ENCODE data around the gene HIVEP3.

HIVEP3 gene

GRCh38 chr1:41466146-41466545 is 452.6 kb downstream of the HIVEP3 start:
- H3K4me3 ChIP-seq (ENCODE audit: control insufficient read depth in 1 of 7, extremely low read depth in 1 of 7, insufficient read depth in 4 of 7, low read depth in 2 of 7, low read length in 6 of 7) = no peak overlapping the region
- H3K9me3 ChIP-seq (ENCODE audit: control extremely low read depth in 1 of 5, control insufficient read depth in 4 of 5, insufficient read depth in 2 of 5, low read depth in 1 of 5, low read length in 4 of 5) = no peaks in the 10 kb centered on the region
- no peaks in the 10 kb centered on the region for H3K4me1 ChIP-seq (ENCODE audit: control extremely low read depth in 1 of 4, control insufficient read depth in 4 of 4, insufficient read depth in 4 of 4, low read length in 3 of 4)
- H3K27me3 ChIP-seq (replicated peaks in 2 of 5; ENCODE audit: control insufficient read depth in 4 of 5, insufficient read depth in 5 of 5, low read length in 4 of 5) = no peaks in the 10 kb centered on the region
- CTCF ChIA-PET = interaction anchor here (0.6 kb wide), 1 partner anchor 776 kb away, joined by 3 read pairs; no protein-coding TSS in a partner anchor
- no peak for DNase-seq
- no peak overlapping the region for H3K27ac ChIP-seq (ENCODE audit: insufficient read depth in 1 of 2, low read depth in 1 of 2, low read length in 2 of 2, poor library complexity in 1 of 2, severe bottlenecking in 2 of 2)
- 98% methylated on average over 5 of the region's 5 CpGs for WGBS (ENCODE audit: insufficient coverage)
- POLR2A ChIA-PET = no interaction called here
- no peaks in the 10 kb centered on the region for H3K36me3 ChIP-seq (ENCODE audit: control insufficient read depth in 4 of 4, insufficient read depth in 4 of 4, low read length in 3 of 4)

DNA sequence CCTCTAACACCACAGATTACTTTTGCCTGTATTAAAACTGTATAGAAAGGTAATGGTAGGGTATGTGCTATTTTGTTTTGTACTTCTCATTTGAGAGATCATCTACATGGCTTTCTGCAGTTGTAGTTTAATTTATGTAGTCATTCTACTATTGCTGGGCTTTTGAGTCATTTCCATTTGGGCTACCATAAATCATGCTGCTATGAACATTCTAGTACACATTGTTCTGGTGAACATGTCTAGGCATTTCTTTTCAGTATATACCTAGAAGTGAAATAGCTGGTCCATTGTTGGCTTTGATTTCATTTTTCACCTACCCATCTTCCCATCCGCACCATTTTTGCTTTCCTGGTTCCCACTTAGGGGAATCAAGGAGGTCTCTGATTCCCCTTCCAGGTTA is 453.0 kb downstream of the HIVEP3 start:
- ChIA-PET POLR2A (no interaction called here), CTCF (interaction anchor here (0.6 kb wide), 1 partner anchor 776 kb away, joined by 3 read pairs; no protein-coding TSS in a partner anchor)

GRCh38 chr1:41464885-41465284 is 453.8 kb downstream of the HIVEP3 start:
- no peak for DNase-seq
- H3K27ac ChIP-seq (ENCODE audit: insufficient read depth in 1 of 2, low read depth in 1 of 2, low read length in 2 of 2, poor library complexity in 1 of 2, severe bottlenecking in 2 of 2) = no peak overlapping the region
- 97% methylated on average over 5 of the region's 7 CpGs for WGBS (ENCODE audit: insufficient coverage)
- H3K36me3 ChIP-seq (ENCODE audit: control insufficient read depth in 4 of 4, insufficient read depth in 4 of 4, low read length in 3 of 4) = no peaks in the 10 kb centered on the region
- H3K4me1 ChIP-seq (ENCODE audit: control extremely low read depth in 1 of 4, control insufficient read depth in 4 of 4, insufficient read depth in 4 of 4, low read length in 3 of 4) = no peaks in the 10 kb centered on the region
- POLR2A ChIA-PET = no interaction called here
- CTCF ChIA-PET = interaction anchor here (1.1 to 1.2 kb wide), 2 partner anchors 25 to 27 kb away, joined by 3 read pairs; no protein-coding TSS in a partner anchor
- no peaks in the 10 kb centered on the region for H3K9me3 ChIP-seq (ENCODE audit: control extremely low read depth in 1 of 5, control insufficient read depth in 4 of 5, insufficient read depth in 2 of 5, low read depth in 1 of 5, low read length in 4 of 5)
- H3K27me3 ChIP-seq (replicated peaks in 2 of 5; ENCODE audit: control insufficient read depth in 4 of 5, insufficient read depth in 5 of 5, low read length in 4 of 5) = no peaks in the 10 kb centered on the region
- H3K4me3 ChIP-seq (ENCODE audit: control insufficient read depth in 1 of 7, extremely low read depth in 1 of 7, insufficient read depth in 4 of 7, low read depth in 2 of 7, low read length in 6 of 7) = no peak overlapping the region

More for the DNA sequence above, 453.0 kb downstream of the HIVEP3 start:
- Histone ChIP-seq H3K9me3 (ENCODE audit: control extremely low read depth in 1 of 5, control insufficient read depth in 4 of 5, insufficient read depth in 2 of 5, low read depth in 1 of 5, low read length in 4 of 5) (no peaks in the 10 kb centered on the region), H3K27me3 (replicated peaks in 2 of 5; ENCODE audit: control insufficient read depth in 4 of 5, insufficient read depth in 5 of 5, low read length in 4 of 5) (no peaks in the 10 kb centered on the region), H3K36me3 (ENCODE audit: control insufficient read depth in 4 of 4, insufficient read depth in 4 of 4, low read length in 3 of 4) (no peaks in the 10 kb centered on the region), H3K4me1 (ENCODE audit: control extremely low read depth in 1 of 4, control insufficient read depth in 4 of 4, insufficient read depth in 4 of 4, low read length in 3 of 4) (no peaks in the 10 kb centered on the region), H3K27ac (ENCODE audit: insufficient read depth in 1 of 2, low read depth in 1 of 2, low read length in 2 of 2, poor library complexity in 1 of 2, severe bottlenecking in 2 of 2) (no peak overlapping the region), H3K4me3 (ENCODE audit: control insufficient read depth in 1 of 7, extremely low read depth in 1 of 7, insufficient read depth in 4 of 7, low read depth in 2 of 7, low read length in 6 of 7) (no peak overlapping the region)
- no peak for DNase-seq
- WGBS (ENCODE audit: insufficient coverage) = 100% methylated on average over 1 of the region's 1 CpG

- no peaks in the 10 kb centered on the region for H3K27me3 ChIP-seq (replicated peaks in 2 of 5; ENCODE audit: control insufficient read depth in 4 of 5, insufficient read depth in 5 of 5, low read length in 4 of 5)
- H3K36me3 ChIP-seq (ENCODE audit: control insufficient read depth in 4 of 4, insufficient read depth in 4 of 4, low read length in 3 of 4) = no peaks in the 10 kb centered on the region
- H3K9me3 ChIP-seq (ENCODE audit: control extremely low read depth in 1 of 5, control insufficient read depth in 4 of 5, insufficient read depth in 2 of 5, low read depth in 1 of 5, low read length in 4 of 5) = no peaks in the 10 kb centered on the region
- CTCF ChIA-PET = interaction anchor here (1.1 to 1.8 kb wide), 2 partner anchors 9 to 28 kb away, joined by 3 to 6 read pairs; no protein-coding TSS in a partner anchor
- no peak overlapping the region for H3K27ac ChIP-seq (ENCODE audit: insufficient read depth in 1 of 2, low read depth in 1 of 2, low read length in 2 of 2, poor library complexity in 1 of 2, severe bottlenecking in 2 of 2)
- POLR2A ChIA-PET = interaction anchor here (0.7 kb wide), 1 partner anchor 128 kb away, joined by 3 read pairs; no protein-coding TSS in a partner anchor
- WGBS (ENCODE audit: insufficient coverage) = 92% methylated on average over 2 of the region's 2 CpGs
- DNase-seq = no peak
- H3K4me1 ChIP-seq (ENCODE audit: control extremely low read depth in 1 of 4, control insufficient read depth in 4 of 4, insufficient read depth in 4 of 4, low read length in 3 of 4) = no peaks in the 10 kb centered on the region
- no peak overlapping the region for H3K4me3 ChIP-seq (ENCODE audit: control insufficient read depth in 1 of 7, extremely low read depth in 1 of 7, insufficient read depth in 4 of 7, low read depth in 2 of 7, low read length in 6 of 7)
These were observed 455.2 kb downstream of the HIVEP3 start for GRCh38 chr1:41463516-41463915.

DNA sequence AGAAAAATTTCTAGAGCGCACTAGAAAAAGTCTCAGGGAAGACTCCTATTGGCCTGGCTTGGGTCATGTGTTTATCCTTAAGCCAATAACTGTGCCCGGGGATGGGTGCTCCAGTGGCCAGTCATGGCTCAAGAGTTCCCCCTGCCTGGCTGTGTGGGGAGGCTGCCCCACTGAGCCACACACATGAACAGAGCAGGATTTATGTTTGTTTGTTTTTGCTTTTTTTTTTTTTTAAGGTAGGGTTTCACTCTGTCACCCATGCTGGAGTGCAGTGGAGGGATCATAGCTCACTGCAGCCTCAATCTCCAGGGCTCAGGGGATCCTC is 456.1 kb downstream of the HIVEP3 start:
- no peak for DNase-seq
- WGBS (ENCODE audit: insufficient coverage) = 100% methylated on average over 1 of the region's 2 CpGs
- no peaks in the 10 kb centered on the region for H3K36me3 ChIP-seq (ENCODE audit: control insufficient read depth in 4 of 4, insufficient read depth in 4 of 4, low read length in 3 of 4)
- ChIA-PET CTCF (interaction anchor here (1.8 kb wide), 1 partner anchor 8 kb away, joined by 6 read pairs; no protein-coding TSS in a partner anchor), POLR2A (no interaction called here)
- no peaks in the 10 kb centered on the region for H3K9me3 ChIP-seq (ENCODE audit: control extremely low read depth in 1 of 5, control insufficient read depth in 4 of 5, insufficient read depth in 2 of 5, low read depth in 1 of 5, low read length in 4 of 5)
- no peak overlapping the region for H3K27ac ChIP-seq (ENCODE audit: insufficient read depth in 1 of 2, low read depth in 1 of 2, low read length in 2 of 2, poor library complexity in 1 of 2, severe bottlenecking in 2 of 2)
- no peaks in the 10 kb centered on the region for H3K27me3 ChIP-seq (replicated peaks in 2 of 5; ENCODE audit: control insufficient read depth in 4 of 5, insufficient read depth in 5 of 5, low read length in 4 of 5)
- no peak overlapping the region for H3K4me3 ChIP-seq (ENCODE audit: control insufficient read depth in 1 of 7, extremely low read depth in 1 of 7, insufficient read depth in 4 of 7, low read depth in 2 of 7, low read length in 6 of 7)
- H3K4me1 ChIP-seq (ENCODE audit: control extremely low read depth in 1 of 4, control insufficient read depth in 4 of 4, insufficient read depth in 4 of 4, low read length in 3 of 4) = no peaks in the 10 kb centered on the region

DNA sequence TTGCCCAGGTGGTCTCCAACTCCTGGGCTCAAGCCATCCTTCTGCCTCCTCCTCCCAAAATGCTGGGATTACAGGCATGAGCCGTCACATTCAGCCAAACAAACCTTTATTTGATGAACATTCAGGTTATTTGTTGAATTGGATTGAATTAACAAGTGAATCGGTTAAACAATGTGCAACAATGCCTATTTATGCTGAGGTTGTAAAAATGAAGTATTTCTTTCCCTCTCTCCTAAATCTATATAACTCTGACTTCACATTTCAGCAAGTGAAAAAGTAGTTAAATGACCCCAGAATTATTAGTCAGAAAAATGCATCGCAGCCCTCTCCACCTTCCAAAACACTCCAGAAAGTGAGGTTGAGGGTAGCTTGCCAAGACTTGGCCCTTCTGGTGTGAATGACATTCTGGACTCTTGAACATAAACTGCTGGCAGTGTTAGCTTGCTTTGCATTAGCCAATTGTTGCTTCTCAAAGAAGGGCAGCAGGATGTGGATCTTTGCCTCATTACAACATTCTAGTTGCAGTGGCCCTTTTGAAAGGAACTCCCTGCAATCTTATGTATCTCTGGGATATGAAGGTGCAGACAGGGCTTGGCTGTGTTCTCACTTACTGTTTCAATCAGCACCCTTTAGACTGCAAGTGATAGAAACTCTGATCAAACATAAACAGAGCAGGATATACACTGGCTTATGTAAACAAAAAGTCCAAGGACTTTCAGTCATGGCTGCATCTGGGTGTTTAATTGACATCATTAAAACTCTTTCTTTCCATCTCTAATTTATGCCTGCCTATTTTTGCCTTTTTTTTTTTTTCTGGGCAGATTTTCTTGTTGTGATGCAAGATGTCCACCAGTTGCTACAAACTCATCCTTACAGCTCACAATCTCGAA is 456.7 kb downstream of the HIVEP3 start:
- no peaks in the 10 kb centered on the region for H3K27me3 ChIP-seq (replicated peaks in 2 of 5; ENCODE audit: control insufficient read depth in 4 of 5, insufficient read depth in 5 of 5, low read length in 4 of 5)
- 100% methylated on average over 2 of the region's 4 CpGs for WGBS (ENCODE audit: insufficient coverage)
- no peaks in the 10 kb centered on the region for H3K36me3 ChIP-seq (ENCODE audit: control insufficient read depth in 4 of 4, insufficient read depth in 4 of 4, low read length in 3 of 4)
- CTCF ChIA-PET = interaction anchor here (0.6 to 1.8 kb wide), 2 partner anchors 13 to 248 kb away, joined by 3 to 4 read pairs; no protein-coding TSS in a partner anchor
- POLR2A ChIA-PET = no interaction called here
- no peak for DNase-seq
- H3K27ac ChIP-seq (ENCODE audit: insufficient read depth in 1 of 2, low read depth in 1 of 2, low read length in 2 of 2, poor library complexity in 1 of 2, severe bottlenecking in 2 of 2) = no peak overlapping the region
- no peaks in the 10 kb centered on the region for H3K9me3 ChIP-seq (ENCODE audit: control extremely low read depth in 1 of 5, control insufficient read depth in 4 of 5, insufficient read depth in 2 of 5, low read depth in 1 of 5, low read length in 4 of 5)
- H3K4me3 ChIP-seq (ENCODE audit: control insufficient read depth in 1 of 7, extremely low read depth in 1 of 7, insufficient read depth in 4 of 7, low read depth in 2 of 7, low read length in 6 of 7) = no peak overlapping the region
- no peaks in the 10 kb centered on the region for H3K4me1 ChIP-seq (ENCODE audit: control extremely low read depth in 1 of 4, control insufficient read depth in 4 of 4, insufficient read depth in 4 of 4, low read length in 3 of 4)

- H3K9me3 ChIP-seq (ENCODE audit: control extremely low read depth in 1 of 5, control insufficient read depth in 4 of 5, insufficient read depth in 2 of 5, low read depth in 1 of 5, low read length in 4 of 5) = no peaks in the 10 kb centered on the region
- H3K36me3 ChIP-seq (ENCODE audit: control insufficient read depth in 4 of 4, insufficient read depth in 4 of 4, low read length in 3 of 4) = no peaks in the 10 kb centered on the region
- no peak overlapping the region for H3K4me3 ChIP-seq (ENCODE audit: control insufficient read depth in 1 of 7, extremely low read depth in 1 of 7, insufficient read depth in 4 of 7, low read depth in 2 of 7, low read length in 6 of 7)
- WGBS (ENCODE audit: insufficient coverage) = 92% methylated on average over 10 of the region's 10 CpGs
- no peak overlapping the region for H3K27ac ChIP-seq (ENCODE audit: insufficient read depth in 1 of 2, low read depth in 1 of 2, low read length in 2 of 2, poor library complexity in 1 of 2, severe bottlenecking in 2 of 2)
- ChIA-PET CTCF (interaction anchor here (1.0 to 1.2 kb wide), 2 partner anchors 11 to 25 kb away, joined by 3 to 4 read pairs; no protein-coding TSS in a partner anchor), POLR2A (no interaction called here)
- H3K27me3 ChIP-seq (replicated peaks in 2 of 5; ENCODE audit: control insufficient read depth in 4 of 5, insufficient read depth in 5 of 5, low read length in 4 of 5) = peaks cover 0 to 2% (median 0%) of the 10 kb centered on the region in 5 experiments
- DNase-seq = no peak
- no peaks in the 10 kb centered on the region for H3K4me1 ChIP-seq (ENCODE audit: control extremely low read depth in 1 of 4, control insufficient read depth in 4 of 4, insufficient read depth in 4 of 4, low read length in 3 of 4)
These were observed 461.7 kb downstream of the HIVEP3 start for GRCh38 chr1:41456847-41457540.

Data from common myeloid progenitor, CD34-positive (primary cell).